GM12878 (cell line): Measurements from ENCODE around the gene UQCC2. TPM values are rescaled to one million over a fixed set of nuclear protein-coding genes. Genes with fewer than 3 reads are reported as not detected.

Experiments
- ATAC-seq: fragments of 200-7000 bp; cut with Tn5 transposase; 3 replicates; pipeline ENCODE4 v1.9.1; 2020; ENCODE audit warnings: mild to moderate bottlenecking, moderate library complexity
- BruUV-seq: library from RNA; stranded (reverse); fragments of 400-500 nt; replicated peaks from 2 replicates; lab custom pipeline; 2021; lab: Mats Ljungman, UMichigan
- CTCF ChIA-PET: fragments of 300-600 bp; sonication (Branson Sonifier 250); formaldehyde crosslinking; extraction: SDS; loops from one replicate; lab custom pipeline; 2021; ENCODE audit warnings: inconsistent platforms; lab: Yijun Ruan, JAX
- POLR2A ChIA-PET: fragments of 350-600 bp; formaldehyde crosslinking; extraction: SDS; loops from one replicate; lab custom pipeline; 2021; ENCODE audit warnings: inconsistent platforms; lab: Charles Lee
- RAD21 ChIA-PET: fragments of 300-600 bp; sonication (Branson Sonifier 250); formaldehyde crosslinking; loops from one replicate; lab custom pipeline; 2023; ENCODE audit warnings: antibody characterized with exemption; ENCODE audit not compliant: unreplicated experiment; lab: Charles Lee
- SMC1A ChIA-PET: fragments of 300-600 bp; sonication (Branson Sonifier 250); formaldehyde crosslinking; loops from one replicate; lab custom pipeline; 2023; ENCODE audit not compliant: unreplicated experiment, uncharacterized antibody; lab: Charles Lee
- DNase-seq: peaks from one replicate; pipeline ENCODE4 v3.0.0-alpha.2; 2011; ENCODE audit warnings: low read depth, low spot score
- FAIRE-seq: peaks from 3 replicates; lab custom pipeline; 2011; peaks lifted over from hg19 to GRCh38; lab: Jason Lieb, UNC
- H2AFZ ChIP-seq: 2 replicates; pipeline ENCODE4 v1.6.0; 2011; ENCODE audit warnings: low read depth, low read length, control low read depth; ENCODE audit not compliant: control insufficient read depth
- H3K27ac ChIP-seq: 2 replicates; pipeline ENCODE4 v1.5.1; 2011; ENCODE audit warnings: control low read depth; ENCODE audit not compliant: control insufficient read depth, insufficient read depth
- H3K27me3 ChIP-seq, 2 experiments: replicated peaks in 1 of 2; 2 replicates each; pipeline versions ENCODE4 v1.6.0 to v1.6.1; 2011; ENCODE audit warnings: low read length in 1 of 2; ENCODE audit not compliant: control insufficient read depth in 2 of 2, insufficient read depth in 2 of 2
- H3K36me3 ChIP-seq, 2 experiments: 2 replicates each; pipeline ENCODE4 v1.5.1; 2011; ENCODE audit warnings: low read length in 1 of 2; ENCODE audit not compliant: control insufficient read depth in 2 of 2, insufficient read depth in 2 of 2
- H3K4me1 ChIP-seq: 2 replicates; pipeline ENCODE4 v1.6.1; 2011; ENCODE audit warnings: mild to moderate bottlenecking, low read length, moderate library complexity, mixed read lengths; ENCODE audit not compliant: control insufficient read depth, insufficient read depth
- H3K4me2 ChIP-seq: 2 replicates; pipeline ENCODE4 v1.6.0; 2011; ENCODE audit warnings: control low read depth; ENCODE audit not compliant: control insufficient read depth, insufficient read depth
- H3K4me3 ChIP-seq: fragments of 200-600 bp; sonication (generic); 2 replicates; pipeline ENCODE4 v1.5.1; 2016
- H3K79me2 ChIP-seq: 2 replicates; pipeline ENCODE4 v1.6.0; 2011; ENCODE audit warnings: low read length; ENCODE audit not compliant: control insufficient read depth, insufficient read depth
- H3K9ac ChIP-seq: 2 replicates; pipeline ENCODE4 v1.8.0; 2011; ENCODE audit warnings: low read length, control low read depth, mixed read lengths; ENCODE audit not compliant: control insufficient read depth, insufficient read depth
- H3K9me3 ChIP-seq: replicated peaks from 3 replicates; pipeline ENCODE4 v1.5.1; 2011; ENCODE audit warnings: mild to moderate bottlenecking, low read length; ENCODE audit not compliant: control insufficient read depth, insufficient read depth
- H4K20me1 ChIP-seq: 2 replicates; pipeline ENCODE4 v1.6.0; 2011; ENCODE audit not compliant: control insufficient read depth, insufficient read depth
- CUX1 ChIP-seq: IDR thresholded peaks from 2 replicates; pipeline ENCODE4 v1.6.1; 2012; ENCODE audit warnings: improper control_type of control experiment, low read depth, low read length; ENCODE audit not compliant: insufficient replicate concordance
- GABPA ChIP-seq: IDR thresholded peaks from 2 replicates; pipeline ENCODE4 v1.6.1; 2014; ENCODE audit warnings: antibody characterized with exemption, low read depth, mild to moderate bottlenecking, inconsistent platforms
- MLLT1 ChIP-seq: fragments of 450-650 bp; IDR thresholded peaks from 2 replicates; pipeline ENCODE4 v1.6.1; 2016; ENCODE audit warnings: mild to moderate bottlenecking
- NFIC ChIP-seq: IDR thresholded peaks from 2 replicates; pipeline ENCODE4 v1.6.1; 2012; ENCODE audit warnings: low read depth, mild to moderate bottlenecking, inconsistent platforms, low read length, moderate library complexity
- NFXL1 ChIP-seq: fragments of 450-650 bp; IDR thresholded peaks from 2 replicates; pipeline ENCODE4 v1.6.1; 2017; ENCODE audit warnings: antibody characterized with exemption, mild to moderate bottlenecking, borderline replicate concordance
- RFX5 ChIP-seq: IDR thresholded peaks from 2 replicates; pipeline ENCODE4 v1.6.1; 2011; ENCODE audit warnings: low read depth, low read length, improper control_type of control experiment
- WRNIP1 ChIP-seq: IDR thresholded peaks from 2 replicates; pipeline ENCODE4 v1.6.1; 2011; ENCODE audit warnings: low read depth, low read length, improper control_type of control experiment, borderline replicate concordance
- WGBS: methylation state at CpG from one replicate; pipeline ENCODE4 v1.1.6; 2016; ENCODE audit warnings: low lambda C conversion rate; ENCODE audit not compliant: insufficient replicate concordance, insufficient coverage; ENCODE audit errors: missing lambda C conversion rate; 5-methylcytosine and 5-hydroxymethylcytosine counted together
- in situ Hi-C: fragments of 300-500 bp; cut with MboI; formaldehyde crosslinking; loops from 9 replicates; pipeline ENCODE4 v1.14.3; 2018; ENCODE audit warnings: mixed read lengths
- intact Hi-C: fragments of 100-400 bp; cut with micrococcal nuclease; formaldehyde crosslinking; loops from one replicate; pipeline ENCODE4 v1.14.2; 2022; ENCODE audit not compliant: unreplicated experiment
- polyA plus RNA-seq, 11 experiments: library from polyadenylated mRNA; depleted of rRNA in 4 of 11; unstranded in 6 of 11; stranded (reverse) in 5 of 11; fragments of >200 nt; fragmentation: Nextera tagmentation in 4 of 11; fragmentation: Illumina TruSeq in 1 of 11; extraction: Ambion mirVana in 4 of 11; extraction: Trizol in 1 of 11; gene quantifications; 1 replicate in 1 of 11; 2 replicates in 10 of 11; pipeline versions ENCODE4 v1.2.1 to v1.2.3, GENCODE V29; 2011 to 2016; ENCODE audit warnings: inconsistent platforms in 2 of 11, missing spikeins in 2 of 11, low read depth in 1 of 11
- total RNA-seq, 4 experiments: library from RNA; depleted of rRNA in 3 of 4; stranded (reverse); fragments of >200 nt in 3 of 4; fragmentation: Illumina TruSeq in 1 of 4; extraction: Trizol in 1 of 4; gene quantifications; 2 replicates each; pipeline versions ENCODE4 v1.2.1 to v1.2.3, GENCODE V29; 2013 to 2021

The UQCC2 gene
- total and polyA plus RNA-seq, 10 of the 15 experiments (the other 5 are each of a cell fraction or from before 2014, with no cell fraction given), result 40.6 to 478 (median 71.2) TPM

- no peak for DNase-seq
- intact Hi-C loops (no loop called here), in situ Hi-C loops (no loop called here)
- Histone ChIP-seq H3K9me3 (no peaks in the 10 kb centered on the region), H3K4me2 (no peak overlapping the region), H2AFZ (no peak overlapping the region), H4K20me1 (no peaks in the 10 kb centered on the region), H3K27ac (no peak overlapping the region), H3K79me2 (no peaks in the 10 kb centered on the region), H3K4me1 (peaks cover 11% of the 10 kb centered on the region), H3K9ac (no peak overlapping the region), H3K27me3 (no peaks in the 10 kb centered on the region; a peak in 1 of 4 replicates), H3K4me3 (no peak overlapping the region), H3K36me3 (no peaks in the 10 kb centered on the region)
- CTCF ChIA-PET, result interaction anchor here (0.6 to 7.1 kb wide), 3 partner anchors 13 to 403 kb away, joined by 3 to 40 read pairs (median 8); no protein-coding TSS in a partner anchor
- POLR2A ChIA-PET, result no interaction called here
- FAIRE-seq, result no peak
- SMC1A ChIA-PET, result interaction anchor here (0.9 to 1.0 kb wide), 2 partner anchors 142 to 243 kb away, joined by 3 read pairs; no protein-coding TSS in a partner anchor
- no peak for ATAC-seq
- BruUV-seq, result no TSS peak
- WGBS, result 33% methylated on average over 12 of the region's 12 CpGs
- RAD21 ChIA-PET, result no interaction called here
- TF ChIP-seq NFXL1 (no peak), MLLT1 (no peak), NFIC (no peak), GABPA (no peak), RFX5 (no peak), WRNIP1 (no peak), CUX1 (no peak)
Measured at GRCh38 chr6:33756211-33756954, 44.9 kb upstream of the UQCC2 start.
